Brain pericyte (primary cell): ENCODE measurements around the gene MARVELD3.

ENCODE experiments used
- DNase-seq: peaks from one replicate; pipeline ENCODE4 v3.0.0-alpha.2; 2012; ENCODE audit warnings: low read depth, low spot score

Gene MARVELD3

GRCh38 chr16:71623597-71623996, 2.4 kb upstream of the MARVELD3 start:
- DNase-seq: no peak

- no peak for DNase-seq
Measured at GRCh38 chr16:71625113-71625850, 702 bp upstream of the MARVELD3 start.

GRCh38 chr16:71626858-71627213, 852 bp downstream of the MARVELD3 start:
- no peak for DNase-seq

GRCh38 chr16:71627731-71628181, 1.8 kb downstream of the MARVELD3 start:
- DNase-seq: no peak

- DNase-seq: peak; percentile 85
Measured at GRCh38 chr16:71628810-71629209, 2.8 kb downstream of the MARVELD3 start.

- no peak for DNase-seq
Measured at GRCh38 chr16:71629278-71630016, 3.5 kb downstream of the MARVELD3 start.

- no peak for DNase-seq
Measured at GRCh38 chr16:71630808-71631207, 4.8 kb downstream of the MARVELD3 start.

- no peak for DNase-seq
Measured at GRCh38 chr16:71631776-71632175, 5.8 kb downstream of the MARVELD3 start.

GRCh38 chr16:71635632-71636031, 9.6 kb downstream of the MARVELD3 start:
- no peak for DNase-seq

GRCh38 chr16:71637398-71637797, 11.4 kb downstream of the MARVELD3 start:
- peak; percentile 71 for DNase-seq

GRCh38 chr16:71645450-71645849, 19.5 kb downstream of the MARVELD3 start:
- no peak for DNase-seq

- DNase-seq: no peak
Measured at GRCh38 chr16:71647391-71647790, 21.4 kb downstream of the MARVELD3 start.

GRCh38 chr16:71648162-71648561, 22.2 kb downstream of the MARVELD3 start:
- DNase-seq: no peak

GRCh38 chr16:71648921-71649320, 22.9 kb downstream of the MARVELD3 start:
- DNase-seq: no peak

- DNase-seq: no peak
Measured at GRCh38 chr16:71649704-71650103, 23.7 kb downstream of the MARVELD3 start.

GRCh38 chr16:71658771-71659170, 32.8 kb downstream of the MARVELD3 start:
- DNase-seq: no peak

- DNase-seq: no peak
Measured at GRCh38 chr16:71659471-71659870, 33.5 kb downstream of the MARVELD3 start.

GRCh38 chr16:71666264-71666663, 40.3 kb downstream of the MARVELD3 start:
- DNase-seq: no peak

- no peak for DNase-seq
Measured at GRCh38 chr16:71666928-71667707, 41.1 kb downstream of the MARVELD3 start.

- no peak for DNase-seq
Measured at GRCh38 chr16:71669926-71670536, 44.0 kb downstream of the MARVELD3 start.

GRCh38 chr16:71670537-71670936, 44.6 kb downstream of the MARVELD3 start:
- no peak for DNase-seq

GRCh38 chr16:71671165-71671564, 45.2 kb downstream of the MARVELD3 start:
- DNase-seq: no peak
